ENCODE results near the gene CAMK2A.

GRCh38 chr5:150227606-150228273 lies 61.8 kb downstream of the CAMK2A start:
- TF ChIP-seq CTCF (conservative IDR thresholded peaks at IDR 0.05 in 1 of 2, IDR thresholded peaks at IDR 0.05 in 1 of 2; ENCODE audit: low read depth in 1 of 2, low read length in 2 of 2) (no peak), EZH2 (IDR thresholded peaks at IDR 0.05; ENCODE audit: low read length, missing control alignments) (no peak)

Measured in fibroblast of lung (primary cell).